Ovary (tissue), 10 donors: ENCODE data around the gene ZNF202. TPM values are rescaled to one million over a fixed set of nuclear protein-coding genes. Genes with fewer than 3 reads are reported as not detected.

Experiments
- DNase-seq, 5 donors: peaks; one replicate each; pipeline ENCODE4 v3.0.0-alpha.2; 2019 to 2020
- H3K27ac ChIP-seq, 2 donors: fragments of 200-600 bp; one replicate each; pipeline versions ENCODE4 v1.5.1 to v1.8.0; 2019 to 2022
- H3K27me3 ChIP-seq: fragments of 200-600 bp; one replicate; pipeline ENCODE4 v1.8.0; 2022
- H3K36me3 ChIP-seq: fragments of 200-600 bp; sonication (generic); one replicate; pipeline ENCODE4 v1.5.1; 2019
- H3K4me1 ChIP-seq: one replicate; pipeline ENCODE4 v1.8.1; 2013; ENCODE audit warnings: mild to moderate bottlenecking, moderate library complexity; ENCODE audit not compliant: insufficient read depth
- H3K4me3 ChIP-seq: fragments of 200-600 bp; sonication (generic); one replicate; pipeline ENCODE4 v1.5.1; 2017
- H3K9me3 ChIP-seq, 2 donors: fragments of 200-600 bp in 1 of 2; sonication (generic) in 1 of 2; one replicate each; pipeline versions ENCODE4 v1.5.1 to v1.8.1; 2013 to 2019; ENCODE audit warnings: mild to moderate bottlenecking in 1 of 2, moderate library complexity in 1 of 2
- CTCF ChIP-seq, 3 donors: fragments of 450-650 bp in 2 of 3; fragments of 200-600 bp in 1 of 3; IDR thresholded peaks; one replicate each; pipeline versions ENCODE4 v1.5.1 to v1.8.0; 2016 to 2022; ENCODE audit warnings: antibody characterized with exemption in 3 of 3, mild to moderate bottlenecking in 1 of 3
- EP300 ChIP-seq: sonication (generic); formaldehyde crosslinking; IDR thresholded peaks from one replicate; pipeline ENCODE4 v1.6.1; 2017; ENCODE audit warnings: antibody characterized with exemption
- POLR2A ChIP-seq: fragments of 450-650 bp; IDR thresholded peaks from one replicate; pipeline ENCODE4 v1.6.1; 2017; ENCODE audit warnings: antibody characterized with exemption, mild to moderate bottlenecking, moderate library complexity
- WGBS, 3 donors: extraction: QIAGEN DNeasy Blood & Tissue Kit in 1 of 3; methylation state at CpG; one replicate each; pipeline versions ENCODE4 v1.1.5 to v1.1.7; 2013 to 2017; 5-methylcytosine and 5-hydroxymethylcytosine counted together
- intact Hi-C, 4 donors: fragments of 100-400 bp; cut with DNase I; formaldehyde crosslinking; loops; one replicate each; pipeline versions ENCODE4 v1.11.0 to v1.15.1; 2022 to 2023
- long read RNA-seq, 3 donors: library from polyadenylated mRNA in 2 of 3; unstranded in 2 of 3; transcript quantifications; one replicate each; pipeline ENCODE4 v2.0.0 and lab custom pipeline, GENCODE V29; 2021 to 2026
- polyA plus RNA-seq, 2 donors: library from polyadenylated mRNA; stranded (reverse); fragments of 200-250 nt in 1 of 2; fragments of 350-450 nt in 1 of 2; fragmentation: Illumina TruSeq in 1 of 2; extraction: RNeasy Lipid Tissue Mini Kit (QIAGEN cat#74804) in 1 of 2; gene quantifications; one replicate each; pipeline ENCODE4 v1.2.3, GENCODE V29; 2013 to 2014
- total RNA-seq, 7 donors: library from RNA; depleted of rRNA in 2 of 7; stranded (reverse); fragments of >200 nt in 2 of 7; fragmentation: NEBNext Ultra II Directional in 3 of 7; extraction: Animal tissue kit (Norgen Biotek cat#: 25700) in 3 of 7; gene quantifications; one replicate each; pipeline versions ENCODE4 v1.1.0 to v1.2.4, GENCODE V29; 2016 to 2023
- donor health status: DM: no; HTN: no; CAD: no; lungs with moderate emphysema.
- donor health status: DM: no; HTN: no; CAD: no.
- donor health status: Bipolar disorder and iron deficiency.
- donor health status: DM: yes; HTN: yes; CAD: no.
- donor health status: DM: no; HTN: no; CAD: no.
- donor health status: DM: yes; HTN: yes; CAD: no.

Gene ZNF202
- total RNA-seq (10 to 100 TPM in 5 of 7 donors, 1 to 10 TPM in 2; 4.7 to 20.8 (median 13.3) TPM), polyA plus RNA-seq (10 to 100 TPM in 1 of 2 donors, 1 to 10 TPM in 1; 9.9 to 10.7 TPM)
- long read RNA-seq, donor 1, partial matches to known transcripts = 2 of 16 reads
- long read RNA-seq, donor 1, other reads (novel, unspliced or antisense) = 10 of 16 reads
- long read RNA-seq, donor 2 = 0 reads
- long read RNA-seq, donor 3, partial matches to known transcripts = 3 of 35 reads
- long read RNA-seq, donor 3, other reads (novel, unspliced or antisense) = 28 of 35 reads

GRCh38 chr11:123741159-123742030 is at the start of gene ZNF202:
Gene ZNF202 (minus strand): TSS chr11:123741660. CDS start chr11:123730888, 10,772 bp downstream.
- intact Hi-C loops = no loop called here
- Histone ChIP-seq H3K27ac (peak within 1 kb of the TSS; percentile 58 to 78), H3K36me3 (no peaks in the 10 kb centered on the region), H3K4me1 (peaks cover 10% of the 10 kb centered on the region), H3K9me3 (no peaks in the 10 kb centered on the region), H3K4me3 (peak within 1 kb of the TSS; percentile 96), H3K27me3 (no peaks in the 10 kb centered on the region)
- DNase-seq = peak; percentile 86 to 94 (median 89)
- WGBS, 3 donors = 0 to 1% (median 0%) methylated on average over 59 to 67 of the region's 67 CpGs
- TF ChIP-seq POLR2A = peak; percentile 42
- TF ChIP-seq CTCF (IDR thresholded peaks at IDR 0.05) = no peak
- TF ChIP-seq EP300 = no peak

- 73 to 79% (median 76%) methylated on average over 1 of the region's 1 CpG for WGBS, 3 donors
- no peaks in the 10 kb centered on the region for H3K36me3 ChIP-seq
- no peak for DNase-seq
- TF ChIP-seq POLR2A (no peak), CTCF (IDR thresholded peaks at IDR 0.05) (no peak), EP300 (no peak)
- no peaks in the 10 kb centered on the region for H3K27me3 ChIP-seq
- intact Hi-C loops = no loop called here
- no peaks in the 10 kb centered on the region for H3K4me1 ChIP-seq
- no peak overlapping the region for H3K27ac ChIP-seq
- no peak overlapping the region for H3K4me3 ChIP-seq
- no peaks in the 10 kb centered on the region for H3K9me3 ChIP-seq
Observed at GRCh38 chr11:123783536-123783935, 42.1 kb upstream of the ZNF202 start.

GRCh38 chr11:123778511-123778910 is 37.1 kb upstream of the ZNF202 start:
- H3K4me3 ChIP-seq = no peak overlapping the region
- TF ChIP-seq EP300 (no peak), CTCF (IDR thresholded peaks at IDR 0.05) (no peak), POLR2A (no peak)
- WGBS, 3 donors = 87 to 94% (median 91%) methylated on average over 1 of the region's 1 CpG
- H3K36me3 ChIP-seq = no peaks in the 10 kb centered on the region
- DNase-seq = no peak
- H3K4me1 ChIP-seq = no peaks in the 10 kb centered on the region
- no peaks in the 10 kb centered on the region for H3K9me3 ChIP-seq
- intact Hi-C loops = no loop called here
- no peaks in the 10 kb centered on the region for H3K27me3 ChIP-seq
- no peak overlapping the region for H3K27ac ChIP-seq

GRCh38 chr11:123775715-123776549 is 34.5 kb upstream of the ZNF202 start:
- TF ChIP-seq POLR2A (no peak), EP300 (no peak), CTCF (IDR thresholded peaks at IDR 0.05) (no peak)
- H3K27ac ChIP-seq = no peak overlapping the region
- no peak for DNase-seq
- no peaks in the 10 kb centered on the region for H3K27me3 ChIP-seq
- no peak overlapping the region for H3K4me3 ChIP-seq
- no peaks in the 10 kb centered on the region for H3K36me3 ChIP-seq
- no peaks in the 10 kb centered on the region for H3K9me3 ChIP-seq
- WGBS, 3 donors = 16 to 33% (median 18%) methylated on average over 4 of the region's 4 CpGs
- intact Hi-C loops = no loop called here
- no peaks in the 10 kb centered on the region for H3K4me1 ChIP-seq
